WI38 (cell line): ENCODE measurements around the gene BCAS3.
A peak's percentile ranks its signal among the peaks of the same experiment; 100 is the strongest.

Experiments used
- H3K4me3 ChIP-seq: 2 replicates; pipeline ENCODE4 v1.5.1; 2011; ENCODE audit warnings: low read depth, mild to moderate bottlenecking, control low read depth, low read length
- CTCF ChIP-seq: IDR thresholded peaks from 2 replicates; pipeline ENCODE4 v1.5.1; 2012; ENCODE audit warnings: low read depth, mild to moderate bottlenecking, control low read depth, low read length

The BCAS3 gene

GRCh38 chr17:61411261-61412142 is 733.9 kb downstream of the BCAS3 start:
- TF ChIP-seq CTCF: no peak
- H3K4me3 ChIP-seq: peak overlapping the region; percentile 64

- peak overlapping the region; percentile 64 for H3K4me3 ChIP-seq
- TF ChIP-seq CTCF: peak; percentile 93
These were observed 734.6 kb downstream of the BCAS3 start for GRCh38 chr17:61412143-61412859.

GRCh38 chr17:61412860-61413660 is 735.4 kb downstream of the BCAS3 start:
- peak overlapping the region; percentile 64 for H3K4me3 ChIP-seq
- TF ChIP-seq CTCF: no peak

DNA sequence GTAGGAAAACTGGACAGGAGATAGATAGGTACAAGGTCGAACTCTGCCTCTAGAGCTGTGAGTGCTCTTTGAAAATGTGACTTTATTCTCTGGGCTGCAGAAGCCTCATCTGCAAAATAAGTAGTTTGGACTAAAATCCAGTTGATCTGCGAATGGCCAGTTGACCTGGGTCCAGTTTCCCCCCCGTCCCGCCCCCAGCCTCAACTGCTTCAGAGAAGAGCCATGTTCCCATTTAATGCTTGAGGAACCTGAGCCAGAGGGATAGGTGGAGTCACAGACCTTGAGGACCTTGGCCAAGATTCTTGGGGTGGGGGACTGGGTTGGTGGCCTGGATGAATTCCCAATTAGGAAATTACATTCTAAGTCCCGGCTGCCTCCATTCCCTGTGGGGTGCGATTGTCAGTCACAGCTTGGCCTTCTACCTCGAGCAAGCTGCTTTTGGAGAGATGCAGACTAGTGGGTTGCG is 736.0 kb downstream of the BCAS3 start:
- TF ChIP-seq CTCF: no peak
- H3K4me3 ChIP-seq: peak overlapping the region; percentile 64

- H3K4me3 ChIP-seq: no peak overlapping the region
- no peak for TF ChIP-seq CTCF
These were observed 736.7 kb downstream of the BCAS3 start for GRCh38 chr17:61414141-61414935.

GRCh38 chr17:61414936-61415251 is 737.2 kb downstream of the BCAS3 start:
- H3K4me3 ChIP-seq: no peak overlapping the region
- TF ChIP-seq CTCF: no peak
